Putamen (tissue), 1 donor: ENCODE measurements around the gene TBC1D9.

Source experiments
- DNase-seq: peaks from one replicate; pipeline ENCODE4 v3.0.0-alpha.2; 2016; ENCODE audit warnings: low spot score

The TBC1D9 gene

GRCh38 chr4:140648716-140649308 is 107.4 kb downstream of the TBC1D9 start:
- no peak for DNase-seq

DNA sequence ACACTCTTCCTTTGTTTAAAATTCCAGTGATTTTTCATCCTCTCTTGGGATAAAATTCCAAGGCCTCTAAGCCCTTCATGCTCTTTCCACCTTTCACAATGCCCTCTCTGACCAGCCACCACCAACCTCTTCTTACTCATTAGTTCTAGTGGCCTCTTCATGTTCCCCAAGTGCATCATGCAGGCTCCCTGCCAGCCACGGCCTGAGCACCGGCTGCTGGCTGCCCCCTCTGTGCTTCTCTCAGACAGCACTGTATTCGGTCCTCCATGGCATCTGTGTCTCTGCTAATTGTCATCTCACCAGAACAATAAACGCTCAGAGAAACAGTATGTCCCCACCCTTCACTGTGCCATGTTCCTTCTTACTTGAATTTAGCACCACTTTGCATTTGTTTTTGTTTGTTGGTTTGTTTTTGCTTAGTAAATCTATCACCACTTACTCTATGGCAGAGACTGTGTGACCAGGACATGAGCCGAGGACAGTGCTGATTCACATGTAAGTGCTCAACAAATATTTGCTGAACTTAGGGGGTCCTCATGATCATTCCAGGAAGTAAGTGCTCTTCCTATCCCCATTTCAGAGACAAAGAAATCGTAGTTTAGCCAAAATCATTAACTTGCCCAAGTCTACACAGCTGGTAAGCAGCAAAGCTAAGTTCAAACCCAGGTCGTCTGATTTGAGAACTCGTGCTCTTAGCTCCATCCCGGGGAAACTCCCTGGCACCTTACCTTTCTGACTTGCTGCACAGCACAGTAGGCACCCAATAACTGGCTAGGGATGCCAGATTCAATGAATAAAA is 110.4 kb downstream of the TBC1D9 start:
- DNase-seq, result peak; percentile 10

GRCh38 chr4:140645196-140645595 is 111.0 kb downstream of the TBC1D9 start:
- DNase-seq, result no peak

GRCh38 chr4:140644470-140645185 is 111.6 kb downstream of the TBC1D9 start:
- no peak for DNase-seq

GRCh38 chr4:140643571-140644055 is 112.6 kb downstream of the TBC1D9 start:
- DNase-seq, result no peak

- DNase-seq, result no peak
Measured at GRCh38 chr4:140642674-140643437, 113.3 kb downstream of the TBC1D9 start.

DNA sequence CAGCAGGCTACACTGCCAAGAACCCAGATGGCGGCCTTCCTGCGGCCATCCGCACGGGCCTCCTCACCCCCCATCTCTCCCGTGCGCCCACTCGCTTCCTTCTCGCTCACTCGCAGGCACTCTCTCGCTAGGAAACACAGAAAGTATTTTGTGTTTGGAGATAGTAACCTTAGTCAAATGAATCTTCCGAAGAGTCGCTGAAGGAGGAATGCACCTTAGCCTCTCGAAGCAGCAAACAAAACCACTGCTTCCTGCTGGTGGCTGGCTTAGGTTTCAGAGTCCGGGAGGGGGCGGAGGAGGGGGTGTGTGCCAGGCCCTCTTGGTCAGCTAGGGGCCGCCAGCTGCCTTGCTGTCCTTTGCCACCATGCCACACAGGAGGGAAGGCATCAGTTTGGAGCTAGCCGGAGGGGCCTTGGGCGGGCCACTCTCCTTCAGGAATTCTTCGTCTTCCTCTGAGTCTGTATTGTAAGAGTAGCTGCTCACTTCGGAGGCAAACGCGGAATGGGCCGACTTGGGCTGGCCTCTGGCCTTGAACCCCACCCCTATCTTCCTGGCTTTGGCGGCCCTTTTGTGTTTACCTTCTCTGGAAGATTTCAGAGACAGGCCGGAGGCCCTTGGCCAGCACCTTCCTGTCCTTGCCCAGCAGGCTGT is 114.3 kb downstream of the TBC1D9 start:
- DNase-seq, result no peak

DNA sequence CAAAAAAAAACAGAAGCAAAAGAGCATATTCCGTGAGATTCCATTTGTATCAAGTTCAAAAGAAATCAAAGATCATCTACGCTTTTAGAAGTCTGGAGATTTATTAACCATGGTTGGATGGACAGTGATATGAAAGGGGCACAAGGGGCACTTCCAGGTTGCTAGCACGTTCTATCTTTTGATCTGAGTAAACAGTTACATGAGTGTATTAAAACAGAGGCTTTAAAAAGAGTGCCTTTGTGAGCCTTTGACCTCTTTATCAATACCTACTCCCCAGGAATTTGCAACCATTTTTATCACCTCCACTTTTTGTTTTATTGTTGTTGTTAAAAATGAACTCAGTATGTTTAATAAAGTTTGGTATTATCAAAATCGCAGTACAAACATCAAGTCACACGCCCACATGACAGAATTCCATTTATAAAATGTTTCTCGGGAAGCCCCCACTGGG is 115.1 kb downstream of the TBC1D9 start:
- no peak for DNase-seq

- DNase-seq, result no peak
Measured at GRCh38 chr4:140640150-140640748, 115.9 kb downstream of the TBC1D9 start.

GRCh38 chr4:140639066-140639465 is 117.1 kb downstream of the TBC1D9 start:
- DNase-seq, result no peak

GRCh38 chr4:140637836-140638235 is 118.3 kb downstream of the TBC1D9 start:
- DNase-seq, result no peak

GRCh38 chr4:140635606-140636005 is 120.6 kb downstream of the TBC1D9 start:
- DNase-seq, result no peak

DNA sequence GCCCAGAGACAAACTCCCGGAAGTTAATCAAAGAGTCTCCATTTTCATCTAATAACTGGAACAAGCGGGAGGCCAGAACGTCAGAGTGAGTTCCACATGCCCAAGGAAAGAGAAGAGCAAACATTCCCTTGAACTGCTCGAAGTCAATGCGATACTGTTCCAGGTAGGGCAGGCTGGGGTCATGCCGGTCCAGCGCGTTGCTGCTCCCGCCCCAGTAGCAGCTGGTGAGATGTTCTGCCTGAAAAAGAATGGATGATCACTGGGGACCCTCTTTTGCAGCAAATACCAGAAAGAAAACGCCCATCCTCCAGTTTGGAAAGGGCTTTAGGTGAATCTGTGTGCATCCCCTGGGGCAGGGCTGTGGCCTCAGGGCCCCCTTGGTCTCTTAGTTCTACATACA is 122.2 kb downstream of the TBC1D9 start:
- DNase-seq, result no peak

DNA sequence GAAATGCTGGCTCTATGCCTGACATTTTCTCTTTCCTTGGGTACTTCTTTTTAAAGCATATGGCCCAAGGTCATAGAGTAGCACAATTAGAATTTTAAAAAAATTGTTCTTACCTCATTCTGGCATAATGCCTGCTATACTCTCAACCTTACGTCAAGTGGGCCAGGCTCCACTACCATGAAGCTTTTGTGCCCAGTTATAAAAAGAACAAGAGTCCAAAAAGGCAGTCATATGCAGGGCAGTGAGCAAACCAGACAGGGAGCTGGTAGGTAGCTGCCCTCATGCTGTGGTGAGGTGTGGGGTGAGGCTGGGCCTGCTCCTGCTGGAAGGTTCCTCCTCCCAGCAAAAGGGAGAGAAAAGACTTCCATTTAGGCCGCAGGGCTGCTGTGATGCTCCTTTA is 123.1 kb downstream of the TBC1D9 start:
- DNase-seq, result no peak

GRCh38 chr4:140630246-140630645 is 125.9 kb downstream of the TBC1D9 start:
- no peak for DNase-seq

- DNase-seq, result no peak
Measured at GRCh38 chr4:140628016-140628415, 128.2 kb downstream of the TBC1D9 start.

GRCh38 chr4:140626661-140627376 is 129.4 kb downstream of the TBC1D9 start:
- DNase-seq, result no peak

DNA sequence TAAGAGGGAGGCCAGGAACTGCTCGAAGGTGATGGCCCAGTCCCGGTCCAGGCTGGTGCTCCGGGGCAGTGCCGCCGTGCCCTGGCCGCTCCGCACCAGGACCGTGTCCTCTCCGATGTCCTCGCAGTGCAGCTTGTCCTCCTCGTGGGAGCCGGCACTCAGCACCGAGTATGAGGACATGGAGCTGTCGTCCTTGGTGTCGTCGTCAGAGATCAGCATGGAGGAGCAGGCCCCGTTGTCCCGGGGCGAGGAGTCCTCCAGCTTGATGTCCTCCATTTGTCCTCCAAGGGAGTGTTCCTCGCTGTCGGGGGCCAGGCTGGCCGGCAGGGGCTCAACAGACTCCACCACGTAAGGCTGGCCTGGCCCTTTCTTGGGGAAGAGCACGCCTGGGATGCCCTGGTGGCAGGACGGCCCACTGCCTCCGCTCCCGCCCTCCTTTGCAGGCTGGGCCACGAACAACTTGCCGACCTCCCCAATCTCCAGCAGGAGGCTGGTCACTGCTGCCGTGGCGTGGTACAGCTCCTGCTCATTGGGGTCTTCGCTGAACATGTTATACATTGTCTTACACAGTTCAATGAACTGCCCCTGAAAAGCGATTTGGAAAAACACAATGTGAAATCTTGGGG is 133.7 kb downstream of the TBC1D9 start:
- no peak for DNase-seq

DNA sequence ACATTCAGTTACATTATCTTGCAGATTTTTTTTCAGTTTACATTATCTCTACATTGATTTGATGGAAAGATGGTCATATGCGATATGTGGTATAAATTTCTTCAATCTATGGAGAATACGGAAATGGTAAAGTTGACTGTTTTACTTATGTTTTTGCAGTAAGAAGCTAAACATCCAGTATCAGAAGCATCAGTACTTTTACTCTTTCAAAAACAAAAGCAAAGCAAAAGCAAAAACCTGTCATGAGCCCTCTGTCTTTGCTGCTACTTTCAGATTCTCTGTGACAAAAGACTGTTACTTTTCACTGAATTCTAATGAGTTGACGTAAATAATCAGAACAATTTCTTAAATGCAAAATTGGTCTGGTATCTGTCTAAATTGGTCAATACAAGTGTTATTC is 135.0 kb downstream of the TBC1D9 start:
- DNase-seq, result no peak
